HL-60 (cell line): ENCODE data around the gene PPIG.
"Not testable (repeated sequence)": the region's sequence is repeated elsewhere in the genome, so short reads cannot be mapped to it uniquely, and the experiment has no call there.

Source experiments
- DNase-seq, 2 experiments: peaks; one replicate each; pipeline ENCODE4 v3.0.0-alpha.2; 2010 to 2020; ENCODE audit warnings: low read depth in 1 of 2, low spot score in 1 of 2
- H3K27ac ChIP-seq: fragments of 250-450 bp; sonication (Bioruptor Pico); replicated peaks from 2 replicates; pipeline ENCODE4 v1.5.1; 2020; ENCODE audit warnings: mild to moderate bottlenecking, moderate library complexity
- H3K27me3 ChIP-seq: fragments of 250-450 bp; sonication (Bioruptor Pico); 2 replicates; pipeline ENCODE4 v1.5.1; 2021; ENCODE audit warnings: mild to moderate bottlenecking, moderate library complexity; ENCODE audit not compliant: insufficient read depth, poor library complexity, severe bottlenecking
- H3K4me3 ChIP-seq: replicated peaks from 2 replicates; pipeline ENCODE4 v1.5.1; 2011; ENCODE audit warnings: mild to moderate bottlenecking, control low read depth, low read length; ENCODE audit not compliant: insufficient read depth
- CTCF ChIP-seq: IDR thresholded peaks from one replicate; pipeline ENCODE4 v1.5.1; 2011; ENCODE audit warnings: low read length, control low read depth, inconsistent platforms; ENCODE audit not compliant: insufficient read depth
- GABPA ChIP-seq: IDR thresholded peaks from 2 replicates; pipeline ENCODE4 v1.6.1; 2012; ENCODE audit warnings: low read depth
- POLR2AphosphoS5 ChIP-seq: IDR thresholded peaks from 2 replicates; pipeline ENCODE4 v1.6.1; 2012; ENCODE audit warnings: low read depth
- REST ChIP-seq: IDR thresholded peaks from 2 replicates; pipeline ENCODE4 v1.6.1; 2012; ENCODE audit warnings: low read depth; ENCODE audit not compliant: insufficient replicate concordance
- SPI1 ChIP-seq: IDR thresholded peaks from 2 replicates; pipeline ENCODE4 v1.6.1; 2012; ENCODE audit warnings: low read depth, mild to moderate bottlenecking, borderline replicate concordance

PPIG gene

GRCh38 chr2:169585673-169586072 is 1.5 kb downstream of the PPIG start:
- H3K27ac ChIP-seq, result peak overlapping the region; percentile 98
- peak overlapping the region; percentile 63 for H3K4me3 ChIP-seq
- TF ChIP-seq GABPA, result no peak
- no peak for TF ChIP-seq SPI1
- TF ChIP-seq REST, result no peak
- no peak for TF ChIP-seq CTCF
- no peak for TF ChIP-seq POLR2AphosphoS5

GRCh38 chr2:169590804-169591203 is 6.7 kb downstream of the PPIG start:
- DNase-seq, result no peak

More at GRCh38 chr2:169585673-169586072, 1.5 kb downstream of the PPIG start:
- no peak for DNase-seq
- H3K27me3 ChIP-seq, result no peaks in the 10 kb centered on the region

GRCh38 chr2:169596546-169596945 is 12.4 kb downstream of the PPIG start:
- not testable (repeated sequence) for H3K4me3 ChIP-seq, H3K27ac ChIP-seq, DNase-seq, H3K27me3 ChIP-seq

More at GRCh38 chr2:169590804-169591203, 6.7 kb downstream of the PPIG start:
- Histone ChIP-seq H3K4me3 (no peak overlapping the region), H3K27ac (no peak overlapping the region), H3K27me3 (no peaks in the 10 kb centered on the region)
- peak; percentile 24; the same call in 1 of the 2 replicates for TF ChIP-seq SPI1
- no peak for TF ChIP-seq CTCF
- no peak for TF ChIP-seq REST
- no peak for TF ChIP-seq POLR2AphosphoS5
- no peak for TF ChIP-seq GABPA

GRCh38 chr2:169598982-169599381 is 14.8 kb downstream of the PPIG start:
- H3K4me3 ChIP-seq, result no peak overlapping the region
- no peak overlapping the region for H3K27ac ChIP-seq
- TF ChIP-seq CTCF, result no peak
- TF ChIP-seq REST, result no peak
- TF ChIP-seq GABPA, result no peak
- TF ChIP-seq POLR2AphosphoS5, result no peak
- TF ChIP-seq SPI1, result no peak
- H3K27me3 ChIP-seq, result no peaks in the 10 kb centered on the region
- DNase-seq, result no peak
